SK-N-SH (cell line): ENCODE measurements around the gene KCND3. TPM values are rescaled to one million over a fixed set of nuclear protein-coding genes. Genes with fewer than 3 reads are reported as not detected.

Experiments used
- CTCF ChIA-PET: fragments of 300-600, 350-600 bp; formaldehyde crosslinking; extraction: SDS; loops from one replicate; lab custom pipeline; 2021; lab: Yijun Ruan, JAX
- POLR2A ChIA-PET: fragments of 350-600 bp; sonication (Branson Sonifier 250); formaldehyde crosslinking; extraction: SDS; loops from one replicate; lab custom pipeline; 2020; ENCODE audit warnings: antibody characterized with exemption, inconsistent platforms; lab: Yijun Ruan, JAX
- DNase-seq: peaks from one replicate; pipeline ENCODE4 v3.0.0; 2012
- H2AFZ ChIP-seq: fragments of 200-600 bp; sonication (generic); 2 replicates; pipeline ENCODE4 v1.8.1; 2016; ENCODE audit warnings: antibody characterized with exemption, mild to moderate bottlenecking, low read depth
- H3F3A ChIP-seq: fragments of 200-600 bp; sonication (generic); replicated peaks from 2 replicates; pipeline ENCODE3; 2016; ENCODE audit warnings: antibody characterized with exemption, mild to moderate bottlenecking; ENCODE audit not compliant: insufficient read depth
- H3K27ac ChIP-seq, 2 experiments: fragments of 200-500 bp in 1 of 2; fragments of 200-600 bp in 1 of 2; sonication (Bioruptor generic) in 1 of 2; sonication (generic), shearing (Covaris generic) in 1 of 2; 2 replicates each; pipeline versions ENCODE4 v1.5.1 to v1.6.1; 2014 to 2016; ENCODE audit warnings: low read depth in 2 of 2, inconsistent platforms in 1 of 2, low read length in 1 of 2, mild to moderate bottlenecking in 1 of 2, mixed read lengths in 1 of 2
- H3K27me3 ChIP-seq: fragments of 200-600 bp; sonication (generic), shearing (Covaris generic); 2 replicates; pipeline ENCODE4 v1.6.1; 2016; ENCODE audit warnings: mixed run types; ENCODE audit not compliant: insufficient read depth
- H3K36me3 ChIP-seq, 2 experiments: fragments of 200-500 bp in 1 of 2; fragments of 200-600 bp in 1 of 2; sonication (Bioruptor generic) in 1 of 2; sonication (generic) in 1 of 2; replicated peaks in 1 of 2; 2 replicates each; pipeline versions ENCODE3 to v1.5.1; 2014 to 2016; ENCODE audit warnings: low read length in 1 of 2, mild to moderate bottlenecking in 1 of 2; ENCODE audit not compliant: insufficient read depth in 2 of 2, control insufficient read depth in 1 of 2
- H3K4me1 ChIP-seq, 2 experiments: fragments of 200-500 bp in 1 of 2; fragments of 200-600 bp in 1 of 2; sonication (Bioruptor generic) in 1 of 2; sonication (generic), shearing (Covaris generic) in 1 of 2; 2 replicates each; pipeline versions ENCODE4 v1.5.1 to v1.6.1; 2014 to 2016; ENCODE audit warnings: low read depth in 1 of 2, low read length in 1 of 2, mixed run types in 1 of 2; ENCODE audit not compliant: insufficient read depth in 2 of 2, control insufficient read depth in 1 of 2
- H3K4me2 ChIP-seq: fragments of 200-600 bp; sonication (generic), shearing (Covaris generic); 2 replicates; pipeline ENCODE4 v1.6.1; 2017; ENCODE audit warnings: mixed run types
- H3K4me3 ChIP-seq, 2 experiments: fragments of 200-500 bp in 1 of 2; fragments of 200-600 bp in 1 of 2; sonication (Bioruptor generic) in 1 of 2; sonication (generic), shearing (Covaris generic) in 1 of 2; 2 replicates each; pipeline versions ENCODE4 v1.5.1 to v1.8.1; 2014 to 2016; ENCODE audit warnings: low read depth in 2 of 2, inconsistent platforms in 1 of 2, low read length in 1 of 2, mild to moderate bottlenecking in 1 of 2, mixed read lengths in 1 of 2, moderate library complexity in 1 of 2
- H3K79me2 ChIP-seq: fragments of 200-600 bp; sonication (generic); 2 replicates; pipeline ENCODE4 v1.8.1; 2017; ENCODE audit warnings: mild to moderate bottlenecking; ENCODE audit not compliant: insufficient read depth
- H3K9ac ChIP-seq: fragments of 200-600 bp; sonication (generic); 2 replicates; pipeline ENCODE4 v1.6.1; 2017; ENCODE audit warnings: mixed run types
- H3K9me2 ChIP-seq: fragments of 200-600 bp; sonication (generic); 2 replicates; pipeline ENCODE4 v1.6.1; 2017; ENCODE audit warnings: mixed run types
- H3K9me3 ChIP-seq: fragments of 200-600 bp; sonication (generic); 2 replicates; pipeline ENCODE4 v1.6.1; 2017; ENCODE audit warnings: mixed run types, mild to moderate bottlenecking, moderate library complexity
- H4K20me1 ChIP-seq: fragments of 200-600 bp; sonication (generic); 2 replicates; pipeline ENCODE4 v1.6.1; 2017; ENCODE audit warnings: mild to moderate bottlenecking, mixed run types; ENCODE audit not compliant: insufficient read depth
- ELF1 ChIP-seq: IDR thresholded peaks from 2 replicates; pipeline ENCODE4 v1.4.0; 2012
- GATA2 ChIP-seq: sonication (generic); formaldehyde crosslinking; IDR thresholded peaks from 2 replicates; pipeline ENCODE4 v1.5.0; 2020; ENCODE audit warnings: mild to moderate bottlenecking, missing genetic modification reagents
- MAX ChIP-seq: IDR thresholded peaks from 2 replicates; pipeline ENCODE4 v1.4.0; 2012; ENCODE audit warnings: low read depth
- NRF1 ChIP-seq: IDR thresholded peaks from 2 replicates; pipeline ENCODE4 v1.6.1; 2012; ENCODE audit warnings: low read depth, mild to moderate bottlenecking, low read length
- POLR2AphosphoS5 ChIP-seq: IDR thresholded peaks from 2 replicates; pipeline ENCODE4 v1.6.1; 2012; ENCODE audit warnings: low read depth, low read length
- RCOR1 ChIP-seq: fragments of 150-350 bp; IDR thresholded peaks from 2 replicates; pipeline ENCODE4 v1.6.1; 2017; ENCODE audit warnings: antibody characterized with exemption, low read length
- REST ChIP-seq: IDR thresholded peaks from 2 replicates; pipeline ENCODE4 v1.6.1; 2012; ENCODE audit warnings: mild to moderate bottlenecking, low read depth, low read length, moderate library complexity
- RFX5 ChIP-seq: IDR thresholded peaks from 2 replicates; pipeline ENCODE4 v1.6.1; 2012; ENCODE audit warnings: mild to moderate bottlenecking, improper control_type of control experiment, low read length
- RXRA ChIP-seq: IDR thresholded peaks from 2 replicates; pipeline ENCODE4 v1.4.0; 2012; ENCODE audit warnings: low read depth, mild to moderate bottlenecking, borderline replicate concordance
- TAF1 ChIP-seq: IDR thresholded peaks from 2 replicates; pipeline ENCODE4 v1.6.1; 2012; ENCODE audit warnings: low read depth, mild to moderate bottlenecking, low read length, moderate library complexity, borderline replicate concordance
- TCF12 ChIP-seq: IDR thresholded peaks from 2 replicates; pipeline ENCODE4 v1.4.0; 2012
- USF2 ChIP-seq: fragments of 150-350 bp; IDR thresholded peaks from 2 replicates; pipeline ENCODE4 v1.6.1; 2017; ENCODE audit warnings: antibody characterized with exemption, low read length, low read depth, borderline replicate concordance
- ZBTB33 ChIP-seq: IDR thresholded peaks from 2 replicates; pipeline ENCODE4 v1.4.0; 2012; ENCODE audit warnings: low read depth, borderline replicate concordance
- WGBS: methylation state at CpG from one replicate; pipeline ENCODE4 v1.1.6; 2017; ENCODE audit warnings: low lambda C conversion rate; 5-methylcytosine and 5-hydroxymethylcytosine counted together
- polyA plus RNA-seq, 3 experiments: library from polyadenylated mRNA; depleted of rRNA; stranded (reverse); fragments of >200 nt; gene quantifications; 2 replicates each; pipeline ENCODE4 v1.2.3, GENCODE V29; 2012

The KCND3 gene
- polyA plus RNA-seq, 1 of the 3 experiments (the other 2 are of a cell fraction) = not detected

GRCh38 chr1:112017183-112017582 lies 27.7 kb upstream of the KCND3 start:
- CTCF ChIA-PET = interaction anchor here (1.1 to 1.7 kb wide), 2 partner anchors 25 to 1025 kb away, joined by 3 read pairs; no protein-coding TSS in a partner anchor
- TF ChIP-seq ZBTB33 = no peak
- no peak for TF ChIP-seq REST
- no peak for TF ChIP-seq GATA2 (CRISPR knock-in tag)
- TF ChIP-seq RXRA = no peak
- no peak for TF ChIP-seq RCOR1
- TF ChIP-seq RFX5 = no peak
- no peak for TF ChIP-seq NRF1
- TF ChIP-seq USF2 = no peak
- TF ChIP-seq POLR2AphosphoS5 = no peak
- TF ChIP-seq ELF1 = no peak
- TF ChIP-seq TAF1 = no peak
- no peak for TF ChIP-seq MAX
- no peak for TF ChIP-seq TCF12
- H3K4me1 ChIP-seq = no peaks in the 10 kb centered on the region
- H3K9me3 ChIP-seq = no peaks in the 10 kb centered on the region
- no peaks in the 10 kb centered on the region for H3K9me2 ChIP-seq
- WGBS = 13% methylated on average over 4 of the region's 6 CpGs
- no peak overlapping the region for H3K9ac ChIP-seq
- no peaks in the 10 kb centered on the region for H3K27me3 ChIP-seq
- H3K4me3 ChIP-seq = no peak overlapping the region
- no peak overlapping the region for H3K4me2 ChIP-seq
- no peak overlapping the region for H2AFZ ChIP-seq
- H3K36me3 ChIP-seq = no peaks in the 10 kb centered on the region
- POLR2A ChIA-PET = no interaction called here
- no peak overlapping the region for H3K27ac ChIP-seq
- H4K20me1 ChIP-seq = no peaks in the 10 kb centered on the region
- H3F3A ChIP-seq = no peaks in the 10 kb centered on the region
- no peak for DNase-seq
- H3K79me2 ChIP-seq = no peaks in the 10 kb centered on the region
